Measurements from ENCODE around the gene COL20A1. TPM values are rescaled to one million over a fixed set of nuclear protein-coding genes. Genes with fewer than 3 reads are reported as not detected.

The COL20A1 gene
- total and polyA plus RNA-seq, 2 donors (not counting 1 experiment from before 2014, with no cell fraction given), result not detected

- Histone ChIP-seq H3K9me3 (ENCODE audit: control extremely low read depth in 1 of 3, control insufficient read depth in 2 of 3, insufficient read depth in 1 of 3, low read length in 2 of 3) (no peaks in the 10 kb centered on the region), H3K4me2 (replicated peaks; ENCODE audit: low read depth, low read length, poor library complexity, severe bottlenecking) (no peak overlapping the region), H3K4me3 (ENCODE audit: control extremely low read depth in 1 of 5, extremely low read depth in 1 of 5, insufficient read depth in 1 of 5, low read depth in 2 of 5, low read length in 4 of 5) (no peak overlapping the region), H3K79me2 (ENCODE audit: control insufficient read depth, insufficient read depth, low read length) (no peaks in the 10 kb centered on the region), H4K20me1 (ENCODE audit: control insufficient read depth, insufficient read depth, low read length, poor library complexity, severe bottlenecking) (no peaks in the 10 kb centered on the region), H3K36me3 (replicated peaks in 1 of 2; ENCODE audit: control extremely low read depth in 1 of 2, control insufficient read depth in 1 of 2, extremely low read depth in 1 of 2, insufficient read depth in 2 of 2, low read length in 1 of 2) (no peaks in the 10 kb centered on the region), H3K4me1 (ENCODE audit: control insufficient read depth in 2 of 2, insufficient read depth in 2 of 2, low read length in 2 of 2) (no peaks in the 10 kb centered on the region), H3K27me3 (replicated peaks in 1 of 4; ENCODE audit: control extremely low read depth in 1 of 4, control insufficient read depth in 3 of 4, insufficient read depth in 4 of 4, low read length in 3 of 4) (peaks cover 0 to 8% (median 0%) of the 10 kb centered on the region in 4 experiments), H3K27ac (ENCODE audit: low read length in 2 of 2) (no peak overlapping the region), H2AFZ (ENCODE audit: insufficient read depth, low read depth, low read length, poor library complexity, severe bottlenecking) (no peak overlapping the region), H3K9ac (ENCODE audit: low read length) (no peak overlapping the region)
- H3K9me3 Mint-ChIP-seq (ENCODE audit: insufficient read depth), result no peaks in the 10 kb centered on the region
- H3K27ac Mint-ChIP-seq, result no peak overlapping the region
- intact Hi-C loops (cut with micrococcal nuclease), result no loop called here
- WGBS (ENCODE audit: insufficient coverage), result 91% methylated on average over 12 of the region's 22 CpGs
- ATAC-seq (ENCODE audit: low read depth), result no peak
- ChIA-PET POLR2A (no interaction called here), CTCF (no interaction called here)
- H3K4me1 Mint-ChIP-seq, result no peaks in the 10 kb centered on the region
- H3K4me3 Mint-ChIP-seq, result no peak overlapping the region
- H3K27me3 Mint-ChIP-seq, result peaks cover 4% of the 10 kb centered on the region
- DNase-seq, result no peak
- TF ChIP-seq CTCF (IDR thresholded peaks at IDR 0.05), result no peak
- TF ChIP-seq EZH2 (IDR thresholded peaks at IDR 0.05; ENCODE audit: borderline replicate concordance, insufficient read depth, low read depth, low read length, poor library complexity, severe bottlenecking), result no peak
Observed at GRCh38 chr20:63312690-63313348, 19.8 kb downstream of the COL20A1 start.

DNA sequence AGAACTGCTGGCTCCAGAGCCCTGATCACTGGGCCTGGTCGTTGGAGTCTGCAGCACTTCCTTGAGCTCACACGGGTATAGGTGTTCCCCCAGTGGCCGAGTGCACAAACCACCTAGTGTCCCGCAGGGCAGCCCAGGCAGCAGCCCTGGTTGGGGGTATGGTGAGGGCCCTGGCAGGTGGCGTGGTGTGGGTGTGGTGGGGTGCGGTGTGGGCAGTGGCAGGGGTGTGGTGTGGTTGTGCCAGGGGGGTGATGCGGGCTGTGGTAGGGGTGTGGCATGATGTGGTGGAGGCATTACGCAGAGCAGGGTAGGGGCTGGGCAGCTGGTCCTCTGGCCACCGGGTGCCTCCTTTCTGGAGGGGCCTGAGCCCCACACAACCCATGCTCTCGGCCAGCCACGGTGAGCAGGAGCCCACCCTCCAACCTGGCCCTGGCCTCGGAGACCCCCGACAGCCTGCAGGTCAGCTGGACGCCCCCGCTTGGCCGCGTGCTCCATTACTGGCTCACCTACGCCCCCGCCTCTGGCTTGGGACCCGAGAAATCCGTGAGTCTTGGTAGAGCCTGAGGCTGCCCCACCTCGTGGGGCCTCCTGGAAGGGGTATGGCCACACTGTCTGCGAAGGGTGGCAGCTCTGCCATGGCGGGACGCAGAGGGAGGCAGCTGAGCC lies 20.5 kb downstream of the COL20A1 start:
- H3K4me3 ChIP-seq (ENCODE audit: control extremely low read depth in 1 of 5, extremely low read depth in 1 of 5, insufficient read depth in 1 of 5, low read depth in 2 of 5, low read length in 4 of 5), result no peak overlapping the region
- Mint-ChIP-seq H3K27ac (no peak overlapping the region), H3K9me3 (ENCODE audit: insufficient read depth) (no peaks in the 10 kb centered on the region), H3K4me3 (no peak overlapping the region), H3K4me1 (no peaks in the 10 kb centered on the region), H3K27me3 (peaks cover 4% of the 10 kb centered on the region)
- no peak overlapping the region for H3K9ac ChIP-seq (ENCODE audit: low read length)
- H3K36me3 ChIP-seq (replicated peaks in 1 of 2; ENCODE audit: control extremely low read depth in 1 of 2, control insufficient read depth in 1 of 2, extremely low read depth in 1 of 2, insufficient read depth in 2 of 2, low read length in 1 of 2), result no peaks in the 10 kb centered on the region
- H3K4me1 ChIP-seq (ENCODE audit: control insufficient read depth in 2 of 2, insufficient read depth in 2 of 2, low read length in 2 of 2), result no peaks in the 10 kb centered on the region
- TF ChIP-seq CTCF (IDR thresholded peaks at IDR 0.05) (no peak), EZH2 (IDR thresholded peaks at IDR 0.05; ENCODE audit: borderline replicate concordance, insufficient read depth, low read depth, low read length, poor library complexity, severe bottlenecking) (no peak)
- H4K20me1 ChIP-seq (ENCODE audit: control insufficient read depth, insufficient read depth, low read length, poor library complexity, severe bottlenecking), result no peaks in the 10 kb centered on the region
- H3K4me2 ChIP-seq (replicated peaks; ENCODE audit: low read depth, low read length, poor library complexity, severe bottlenecking), result no peak overlapping the region
- no peak overlapping the region for H2AFZ ChIP-seq (ENCODE audit: insufficient read depth, low read depth, low read length, poor library complexity, severe bottlenecking)
- no peak overlapping the region for H3K27ac ChIP-seq (ENCODE audit: low read length in 2 of 2)
- intact Hi-C loops (cut with micrococcal nuclease), result no loop called here
- ATAC-seq (ENCODE audit: low read depth) (no peak), DNase-seq (no peak)
- CTCF ChIA-PET, result no interaction called here
- peaks cover 0 to 8% (median 0%) of the 10 kb centered on the region in 4 experiments for H3K27me3 ChIP-seq (replicated peaks in 1 of 4; ENCODE audit: control extremely low read depth in 1 of 4, control insufficient read depth in 3 of 4, insufficient read depth in 4 of 4, low read length in 3 of 4)
- no peaks in the 10 kb centered on the region for H3K79me2 ChIP-seq (ENCODE audit: control insufficient read depth, insufficient read depth, low read length)
- WGBS (ENCODE audit: insufficient coverage), result 87% methylated on average over 25 of the region's 25 CpGs
- POLR2A ChIA-PET, result no interaction called here
- no peaks in the 10 kb centered on the region for H3K9me3 ChIP-seq (ENCODE audit: control extremely low read depth in 1 of 3, control insufficient read depth in 2 of 3, insufficient read depth in 1 of 3, low read length in 2 of 3)

Measured in B cell (primary cell).